ENCODE results near the gene IRF2BP2.

Gene IRF2BP2

GRCh38 chr1:234593771-234594504 is 16.0 kb downstream of the IRF2BP2 start:
- Histone ChIP-seq H3K9me3 (ENCODE audit: control insufficient read depth in 1 of 2, low read length in 2 of 2) (no peaks in the 10 kb centered on the region), H3K4me3 (ENCODE audit: low read depth in 1 of 2, low read length in 2 of 2) (no peak overlapping the region), H3K36me3 (ENCODE audit: control insufficient read depth in 1 of 2, insufficient read depth in 2 of 2, low read length in 2 of 2) (no peaks in the 10 kb centered on the region), H3K4me1 (ENCODE audit: control insufficient read depth in 1 of 2, insufficient read depth in 2 of 2, low read length in 2 of 2) (peaks cover 4 to 6% of the 10 kb centered on the region in 2 donors), H3K27me3 (ENCODE audit: low read depth, low read length) (no peaks in the 10 kb centered on the region), H3K27ac (ENCODE audit: low read length) (no peak overlapping the region)

GRCh38 chr1:234593109-234593508 is 16.9 kb downstream of the IRF2BP2 start:
- no peak overlapping the region for H3K4me3 ChIP-seq (ENCODE audit: low read depth in 1 of 2, low read length in 2 of 2)
- no peaks in the 10 kb centered on the region for H3K9me3 ChIP-seq (ENCODE audit: control insufficient read depth in 1 of 2, low read length in 2 of 2)
- no peak overlapping the region for H3K27ac ChIP-seq (ENCODE audit: low read length)
- no peaks in the 10 kb centered on the region for H3K4me1 ChIP-seq (ENCODE audit: control insufficient read depth in 1 of 2, insufficient read depth in 2 of 2, low read length in 2 of 2)
- no peaks in the 10 kb centered on the region for H3K36me3 ChIP-seq (ENCODE audit: control insufficient read depth in 1 of 2, insufficient read depth in 2 of 2, low read length in 2 of 2)
- no peaks in the 10 kb centered on the region for H3K27me3 ChIP-seq (ENCODE audit: low read depth, low read length)

GRCh38 chr1:234592240-234592639 is 17.7 kb downstream of the IRF2BP2 start:
- Histone ChIP-seq H3K4me3 (ENCODE audit: low read depth in 1 of 2, low read length in 2 of 2) (no peak overlapping the region), H3K36me3 (ENCODE audit: control insufficient read depth in 1 of 2, insufficient read depth in 2 of 2, low read length in 2 of 2) (no peaks in the 10 kb centered on the region), H3K27ac (ENCODE audit: low read length) (no peak overlapping the region), H3K4me1 (ENCODE audit: control insufficient read depth in 1 of 2, insufficient read depth in 2 of 2, low read length in 2 of 2) (no peaks in the 10 kb centered on the region), H3K27me3 (ENCODE audit: low read depth, low read length) (no peaks in the 10 kb centered on the region), H3K9me3 (ENCODE audit: control insufficient read depth in 1 of 2, low read length in 2 of 2) (no peaks in the 10 kb centered on the region)

GRCh38 chr1:234591131-234591530 is 18.8 kb downstream of the IRF2BP2 start:
- Histone ChIP-seq H3K9me3 (ENCODE audit: control insufficient read depth in 1 of 2, low read length in 2 of 2) (no peaks in the 10 kb centered on the region), H3K27me3 (ENCODE audit: low read depth, low read length) (no peaks in the 10 kb centered on the region), H3K27ac (ENCODE audit: low read length) (no peak overlapping the region), H3K4me3 (ENCODE audit: low read depth in 1 of 2, low read length in 2 of 2) (no peak overlapping the region), H3K4me1 (ENCODE audit: control insufficient read depth in 1 of 2, insufficient read depth in 2 of 2, low read length in 2 of 2) (peaks cover 2 to 9% of the 10 kb centered on the region in 2 donors), H3K36me3 (ENCODE audit: control insufficient read depth in 1 of 2, insufficient read depth in 2 of 2, low read length in 2 of 2) (no peaks in the 10 kb centered on the region)

- Histone ChIP-seq H3K4me3 (ENCODE audit: low read depth in 1 of 2, low read length in 2 of 2) (no peak overlapping the region), H3K27me3 (ENCODE audit: low read depth, low read length) (no peaks in the 10 kb centered on the region), H3K27ac (ENCODE audit: low read length) (peak overlapping the region; percentile 20), H3K9me3 (ENCODE audit: control insufficient read depth in 1 of 2, low read length in 2 of 2) (no peaks in the 10 kb centered on the region), H3K36me3 (ENCODE audit: control insufficient read depth in 1 of 2, insufficient read depth in 2 of 2, low read length in 2 of 2) (no peaks in the 10 kb centered on the region), H3K4me1 (ENCODE audit: control insufficient read depth in 1 of 2, insufficient read depth in 2 of 2, low read length in 2 of 2) (peaks cover 7 to 18% of the 10 kb centered on the region in 2 donors)
Measured at GRCh38 chr1:234589854-234590620, 19.9 kb downstream of the IRF2BP2 start.

GRCh38 chr1:234589064-234589800 is 20.7 kb downstream of the IRF2BP2 start:
- Histone ChIP-seq H3K9me3 (ENCODE audit: control insufficient read depth in 1 of 2, low read length in 2 of 2) (no peaks in the 10 kb centered on the region), H3K27ac (ENCODE audit: low read length) (no peak overlapping the region), H3K36me3 (ENCODE audit: control insufficient read depth in 1 of 2, insufficient read depth in 2 of 2, low read length in 2 of 2) (no peaks in the 10 kb centered on the region), H3K27me3 (ENCODE audit: low read depth, low read length) (no peaks in the 10 kb centered on the region), H3K4me3 (ENCODE audit: low read depth in 1 of 2, low read length in 2 of 2) (no peak overlapping the region), H3K4me1 (ENCODE audit: control insufficient read depth in 1 of 2, insufficient read depth in 2 of 2, low read length in 2 of 2) (peaks cover 15 to 25% of the 10 kb centered on the region in 2 donors)

GRCh38 chr1:234588386-234588785 is 21.6 kb downstream of the IRF2BP2 start:
- peaks cover 16 to 30% of the 10 kb centered on the region in 2 donors for H3K4me1 ChIP-seq (ENCODE audit: control insufficient read depth in 1 of 2, insufficient read depth in 2 of 2, low read length in 2 of 2)
- no peaks in the 10 kb centered on the region for H3K9me3 ChIP-seq (ENCODE audit: control insufficient read depth in 1 of 2, low read length in 2 of 2)
- no peaks in the 10 kb centered on the region for H3K27me3 ChIP-seq (ENCODE audit: low read depth, low read length)
- H3K4me3 ChIP-seq (ENCODE audit: low read depth in 1 of 2, low read length in 2 of 2) = no peak overlapping the region
- H3K27ac ChIP-seq (ENCODE audit: low read length) = no peak overlapping the region
- no peaks in the 10 kb centered on the region for H3K36me3 ChIP-seq (ENCODE audit: control insufficient read depth in 1 of 2, insufficient read depth in 2 of 2, low read length in 2 of 2)

- H3K4me3 ChIP-seq (ENCODE audit: low read depth in 1 of 2, low read length in 2 of 2) = no peak overlapping the region
- no peak overlapping the region for H3K27ac ChIP-seq (ENCODE audit: low read length)
- H3K4me1 ChIP-seq (ENCODE audit: control insufficient read depth in 1 of 2, insufficient read depth in 2 of 2, low read length in 2 of 2) = peaks cover 16 to 38% of the 10 kb centered on the region in 2 donors
- no peaks in the 10 kb centered on the region for H3K36me3 ChIP-seq (ENCODE audit: control insufficient read depth in 1 of 2, insufficient read depth in 2 of 2, low read length in 2 of 2)
- no peaks in the 10 kb centered on the region for H3K27me3 ChIP-seq (ENCODE audit: low read depth, low read length)
- H3K9me3 ChIP-seq (ENCODE audit: control insufficient read depth in 1 of 2, low read length in 2 of 2) = no peaks in the 10 kb centered on the region
Measured at GRCh38 chr1:234586892-234587485, 23.0 kb downstream of the IRF2BP2 start.

GRCh38 chr1:234586304-234586703 is 23.7 kb downstream of the IRF2BP2 start:
- H3K36me3 ChIP-seq (ENCODE audit: control insufficient read depth in 1 of 2, insufficient read depth in 2 of 2, low read length in 2 of 2) = no peaks in the 10 kb centered on the region
- no peaks in the 10 kb centered on the region for H3K27me3 ChIP-seq (ENCODE audit: low read depth, low read length)
- H3K27ac ChIP-seq (ENCODE audit: low read length) = peak overlapping the region; percentile 66
- no peaks in the 10 kb centered on the region for H3K9me3 ChIP-seq (ENCODE audit: control insufficient read depth in 1 of 2, low read length in 2 of 2)
- peaks cover 16 to 39% of the 10 kb centered on the region in 2 donors for H3K4me1 ChIP-seq (ENCODE audit: control insufficient read depth in 1 of 2, insufficient read depth in 2 of 2, low read length in 2 of 2)
- H3K4me3 ChIP-seq (ENCODE audit: low read depth in 1 of 2, low read length in 2 of 2) = no peak overlapping the region

- peaks cover 16 to 39% of the 10 kb centered on the region in 2 donors for H3K4me1 ChIP-seq (ENCODE audit: control insufficient read depth in 1 of 2, insufficient read depth in 2 of 2, low read length in 2 of 2)
- no peaks in the 10 kb centered on the region for H3K9me3 ChIP-seq (ENCODE audit: control insufficient read depth in 1 of 2, low read length in 2 of 2)
- H3K4me3 ChIP-seq (ENCODE audit: low read depth in 1 of 2, low read length in 2 of 2) = no peak overlapping the region
- H3K27ac ChIP-seq (ENCODE audit: low read length) = peak overlapping the region; percentile 66
- no peaks in the 10 kb centered on the region for H3K27me3 ChIP-seq (ENCODE audit: low read depth, low read length)
- H3K36me3 ChIP-seq (ENCODE audit: control insufficient read depth in 1 of 2, insufficient read depth in 2 of 2, low read length in 2 of 2) = no peaks in the 10 kb centered on the region
Measured at GRCh38 chr1:234585330-234586055, 24.5 kb downstream of the IRF2BP2 start.

Measured in muscle layer of duodenum (tissue), 2 donors.